K562 (cell line): Measurements from ENCODE around the gene GALNS. TPM values are rescaled to one million over a fixed set of nuclear protein-coding genes. Genes with fewer than 3 reads are reported as not detected.
A peak's percentile ranks its signal among the peaks of the same experiment; 100 is the strongest.

Experiments used
- CAMTA2 ChIP-seq: fragments of 250-450 bp; sonication (Bioruptor Pico); conservative IDR thresholded peaks from 2 replicates; pipeline ENCODE4 v1.5.1; 2022
- CBFA2T3 ChIP-seq: fragments of 450-650 bp; IDR thresholded peaks from 2 replicates; pipeline ENCODE4 v1.6.1; 2017
- KHSRP ChIP-seq: fragments of 450-650 bp; IDR thresholded peaks from 2 replicates; pipeline ENCODE4 v1.6.1; 2017
- MTA3 ChIP-seq: fragments of 450-650 bp; formaldehyde crosslinking; IDR thresholded peaks from 2 replicates; pipeline ENCODE4 v1.6.1; 2017; ENCODE audit warnings: mild to moderate bottlenecking, borderline replicate concordance
- REST ChIP-seq, 2 experiments: fragments of 450-650 bp; formaldehyde crosslinking in 1 of 2; IDR thresholded peaks; 2 replicates each; pipeline versions ENCODE4 v1.4.0 to v1.6.1; 2014 to 2020; ENCODE audit warnings: mild to moderate bottlenecking in 2 of 2, borderline replicate concordance in 1 of 2, low read depth in 1 of 2
- YY1 ChIP-seq, 3 experiments: IDR thresholded peaks; 2 replicates each; pipeline ENCODE4 v1.6.1; 2011; ENCODE audit warnings: low read length in 2 of 3, mild to moderate bottlenecking in 2 of 3, moderate library complexity in 2 of 3, borderline replicate concordance in 1 of 3, control low read depth in 1 of 3, low read depth in 1 of 3; ENCODE audit not compliant: insufficient read depth in 3 of 3, insufficient replicate concordance in 2 of 3, control insufficient read depth in 1 of 3, insufficient read length in 1 of 3; ENCODE audit errors: extremely low read depth in 1 of 3
- polyA plus RNA-seq, 8 experiments: library from polyadenylated mRNA; depleted of rRNA in 4 of 8; stranded (reverse) in 5 of 8; unstranded in 3 of 8; fragments of >200 nt; fragmentation: Nextera tagmentation in 2 of 8; fragmentation: Illumina TruSeq in 1 of 8; extraction: Ambion mirVana in 2 of 8; extraction: Trizol in 1 of 8; gene quantifications; 2 replicates each; pipeline versions ENCODE4 v1.2.1 to v1.2.3, GENCODE V29; 2011 to 2014; ENCODE audit warnings: inconsistent platforms in 1 of 8, missing spikeins in 1 of 8
- total RNA-seq, 7 experiments: library from RNA; depleted of rRNA in 6 of 7; stranded (reverse); fragments of >200 nt in 6 of 7; fragmentation: Illumina TruSeq in 2 of 7; extraction: Trizol in 2 of 7; gene quantifications; 2 replicates each; pipeline versions ENCODE4 v1.2.1 to v1.2.3, GENCODE V29; 2011 to 2021; ENCODE audit warnings: low replicate concordance in 1 of 7
- TF ChIP-seq, protein P1 (sequence below): fragments of 450-650 bp; formaldehyde crosslinking; IDR thresholded peaks from 2 replicates; pipeline ENCODE4 v1.4.0; 2020; ENCODE audit warnings: mild to moderate bottlenecking, moderate library complexity

The GALNS gene
- total and polyA plus RNA-seq, 9 of the 15 experiments (the other 6 are each of a cell fraction or from before 2014, with no cell fraction given), result 0.38 to 13.2 (median 4.3) TPM

GRCh38 chr16:88857728-88858339, 1.1 kb upstream of the GALNS start (continued):
- TF ChIP-seq REST (IDR thresholded peaks at IDR 0.05; ENCODE audit: borderline replicate concordance), result peak; percentile 51; the same call in 1 of the 2 replicates
- no peak for TF ChIP-seq REST (CRISPR knock-in tag; IDR thresholded peaks at IDR 0.05; ENCODE audit: low read depth)
- no peak for TF ChIP-seq MTA3
- TF ChIP-seq CBFA2T3, result no peak
- no peak for TF ChIP-seq CAMTA2 (CRISPR knock-in tag)
- TF ChIP-seq, protein P1, sequence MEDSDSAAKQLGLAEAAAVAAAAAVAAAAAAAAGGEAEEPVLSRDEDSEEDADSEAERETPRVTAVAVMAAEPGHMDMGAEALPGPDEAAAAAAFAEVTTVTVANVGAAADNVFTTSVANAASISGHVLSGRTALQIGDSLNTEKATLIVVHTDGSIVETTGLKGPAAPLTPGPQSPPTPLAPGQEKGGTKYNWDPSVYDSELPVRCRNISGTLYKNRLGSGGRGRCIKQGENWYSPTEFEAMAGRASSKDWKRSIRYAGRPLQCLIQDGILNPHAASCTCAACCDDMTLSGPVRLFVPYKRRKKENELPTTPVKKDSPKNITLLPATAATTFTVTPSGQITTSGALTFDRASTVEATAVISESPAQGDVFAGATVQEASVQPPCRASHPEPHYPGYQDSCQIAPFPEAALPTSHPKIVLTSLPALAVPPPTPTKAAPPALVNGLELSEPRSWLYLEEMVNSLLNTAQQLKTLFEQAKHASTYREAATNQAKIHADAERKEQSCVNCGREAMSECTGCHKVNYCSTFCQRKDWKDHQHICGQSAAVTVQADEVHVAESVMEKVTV (CRISPR knock-in tag), result 0 out of 2 replicates have a peak, but pooled peaks have one; percentile 21
- no peak for TF ChIP-seq KHSRP
- peak in 1 of 3 experiments; percentile 56 for TF ChIP-seq YY1 (IDR thresholded peaks at IDR 0.05; ENCODE audit: borderline replicate concordance in 1 of 3, control insufficient read depth in 1 of 3, extremely low read depth in 1 of 3, insufficient read depth in 3 of 3, insufficient read length in 1 of 3, insufficient replicate concordance in 2 of 3, low read depth in 1 of 3, low read length in 2 of 3)
- TF ChIP-seq, all 486 proteins: peak for 16
